Left ventricle myocardium superior (tissue), 1 donor: ENCODE measurements around the gene NAIF1. TPM values are rescaled to one million over a fixed set of nuclear protein-coding genes. Genes with fewer than 3 reads are reported as not detected.

Source experiments
- total RNA-seq: library from RNA; stranded (reverse); fragmentation: NEBNext Ultra II Directional; extraction: Animal tissue kit (Norgen Biotek cat#: 25700); gene quantifications from one replicate; pipeline ENCODE4 v1.2.1, GENCODE V29; 2021
- donor health status: DM: no; HTN: yes; CAD: no; lungs with severe emphysema.

NAIF1 gene
- total RNA-seq, 1 donor from 2014 or later, result 4.7 TPM

Other genes starting within 250 kb of the NAIF1 start
- gene ENG, start 212.7 kb downstream of the NAIF1 start, total RNA-seq, result 134 TPM
- 853 TPM for gene AK1, start 189.6 kb downstream of the NAIF1 start, total RNA-seq
- gene ST6GALNAC6, start 167.7 kb downstream of the NAIF1 start, total RNA-seq, result 50.5 TPM
- 28.5 TPM for gene ST6GALNAC4, start 150.3 kb downstream of the NAIF1 start, total RNA-seq
- not detected for gene PIP5KL1, start 136.5 kb downstream of the NAIF1 start, total RNA-seq
- 11.1 TPM for gene DPM2, start 129.5 kb downstream of the NAIF1 start, total RNA-seq
- gene EEIG1, start 86.3 kb downstream of the NAIF1 start, total RNA-seq, result 21.6 TPM
- 4.8 TPM for gene SLC25A25, start 912 bp upstream of the NAIF1 start, total RNA-seq
- gene PTGES2, start 60.4 kb upstream of the NAIF1 start, total RNA-seq, result 157 TPM
- 0.32 TPM for gene LCN2, start 82.1 kb upstream of the NAIF1 start, total RNA-seq
- 41.7 TPM for gene BBLN, start 92.9 kb upstream of the NAIF1 start, total RNA-seq
- 76.6 TPM for gene CIZ1, start 124.3 kb upstream of the NAIF1 start, total RNA-seq
- 5.4 TPM for gene DNM1, start 136.1 kb upstream of the NAIF1 start, total RNA-seq
- 83.5 TPM for gene GOLGA2, start 208.7 kb upstream of the NAIF1 start, total RNA-seq
- gene SWI5, start 209.0 kb upstream of the NAIF1 start, total RNA-seq, result 16.2 TPM